ENCODE data around the gene COL4A1.
A peak's percentile ranks its signal among the peaks of the same experiment; 100 is the strongest.

DNA sequence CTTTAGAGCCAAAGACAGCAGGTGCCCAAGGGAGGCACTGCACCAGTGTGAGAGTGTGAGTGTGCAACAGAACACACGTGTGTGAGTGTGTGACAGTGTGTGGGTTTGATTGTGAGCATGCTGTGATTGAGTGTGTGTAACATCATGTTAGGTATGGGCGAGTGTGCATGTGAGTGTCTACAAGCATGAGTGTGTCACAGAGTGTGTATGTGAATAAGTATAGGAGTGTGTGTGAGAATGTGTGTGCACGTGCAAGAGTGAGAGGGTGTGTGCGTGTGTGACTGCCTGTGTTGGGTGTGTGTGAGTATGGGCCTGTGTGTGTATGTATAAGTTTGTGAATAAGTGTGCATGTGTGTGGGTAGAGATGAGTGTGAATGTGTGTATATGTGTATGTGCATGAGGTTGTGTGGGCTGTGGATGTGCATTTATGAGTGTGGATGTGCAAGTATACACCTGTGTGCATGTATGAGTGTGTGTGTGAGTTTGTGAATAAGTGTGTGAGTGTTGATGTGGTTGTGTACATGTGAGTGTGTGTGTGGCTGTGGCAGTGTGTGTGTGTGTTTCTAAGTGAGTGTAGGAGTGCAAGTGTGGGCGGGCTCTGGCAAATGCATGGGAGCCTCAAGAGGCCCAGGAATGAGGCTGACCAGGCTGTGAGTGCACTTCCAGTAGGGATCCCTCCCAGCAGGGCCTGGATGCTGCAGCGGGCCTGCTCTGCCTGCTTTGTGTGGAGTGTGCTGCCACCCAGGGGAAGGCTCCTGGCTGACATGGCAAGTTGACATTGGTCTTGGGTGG lies 198.4 kb downstream of the COL4A1 start:
- TF ChIP-seq POLR2A (IDR thresholded peaks at IDR 0.05), result no peak
- TF ChIP-seq, protein P1, sequence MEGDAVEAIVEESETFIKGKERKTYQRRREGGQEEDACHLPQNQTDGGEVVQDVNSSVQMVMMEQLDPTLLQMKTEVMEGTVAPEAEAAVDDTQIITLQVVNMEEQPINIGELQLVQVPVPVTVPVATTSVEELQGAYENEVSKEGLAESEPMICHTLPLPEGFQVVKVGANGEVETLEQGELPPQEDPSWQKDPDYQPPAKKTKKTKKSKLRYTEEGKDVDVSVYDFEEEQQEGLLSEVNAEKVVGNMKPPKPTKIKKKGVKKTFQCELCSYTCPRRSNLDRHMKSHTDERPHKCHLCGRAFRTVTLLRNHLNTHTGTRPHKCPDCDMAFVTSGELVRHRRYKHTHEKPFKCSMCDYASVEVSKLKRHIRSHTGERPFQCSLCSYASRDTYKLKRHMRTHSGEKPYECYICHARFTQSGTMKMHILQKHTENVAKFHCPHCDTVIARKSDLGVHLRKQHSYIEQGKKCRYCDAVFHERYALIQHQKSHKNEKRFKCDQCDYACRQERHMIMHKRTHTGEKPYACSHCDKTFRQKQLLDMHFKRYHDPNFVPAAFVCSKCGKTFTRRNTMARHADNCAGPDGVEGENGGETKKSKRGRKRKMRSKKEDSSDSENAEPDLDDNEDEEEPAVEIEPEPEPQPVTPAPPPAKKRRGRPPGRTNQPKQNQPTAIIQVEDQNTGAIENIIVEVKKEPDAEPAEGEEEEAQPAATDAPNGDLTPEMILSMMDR (IDR thresholded peaks at IDR 0.05), result peak; percentile 31 to 80 (median 68)

Measured in heart left ventricle (tissue), 13 donors.